Thoracic aorta (tissue), 2 donors: ENCODE data around the gene CYCS. TPM values are rescaled to one million over a fixed set of nuclear protein-coding genes. Genes with fewer than 3 reads are reported as not detected.

Source experiments
- ATAC-seq: fragments of 150-250 bp; one replicate; pipeline ENCODE4 v1.8.0; 2017; ENCODE audit warnings: low read depth; ENCODE audit not compliant: insufficient number of reproducible peaks, low FRiP score
- DNase-seq: peaks from one replicate; pipeline ENCODE4 v3.0.0-alpha.2; 2020; ENCODE audit warnings: low spot score
- H3K27ac ChIP-seq, 2 donors: fragments of 200-600 bp; sonication (generic); 1 replicate in 1 of 2; 2 replicates in 1 of 2; pipeline ENCODE4 v1.5.1; 2016; ENCODE audit warnings: mild to moderate bottlenecking in 2 of 2, moderate library complexity in 2 of 2
- H3K27me3 ChIP-seq: fragments of 200-600 bp; sonication (generic); replicated peaks from 2 replicates; pipeline ENCODE4 v1.6.0; 2016; ENCODE audit warnings: mild to moderate bottlenecking; ENCODE audit not compliant: insufficient read depth
- H3K36me3 ChIP-seq: fragments of 200-600 bp; sonication (generic); one replicate; pipeline ENCODE4 v1.5.1; 2016
- H3K4me1 ChIP-seq, 2 donors: fragments of 200-600 bp; sonication (generic); 1 replicate in 1 of 2; 2 replicates in 1 of 2; pipeline versions ENCODE4 v1.5.1 to v1.6.0; 2016; ENCODE audit warnings: low read depth in 2 of 2, mild to moderate bottlenecking in 1 of 2; ENCODE audit not compliant: control insufficient read depth in 1 of 2
- H3K4me3 ChIP-seq: fragments of 200-600 bp; sonication (generic); 2 replicates; pipeline ENCODE4 v1.5.1; 2016; ENCODE audit warnings: mild to moderate bottlenecking
- H3K9me3 ChIP-seq: fragments of 200-600 bp; sonication (generic); 2 replicates; pipeline ENCODE4 v1.5.1; 2016
- CTCF ChIP-seq: fragments of 200-600 bp; sonication (generic); IDR thresholded peaks from one replicate; pipeline ENCODE4 v1.5.1; 2019; ENCODE audit warnings: antibody characterized with exemption
- total RNA-seq, 2 donors: library from RNA; depleted of rRNA; stranded (reverse); fragments of >200 nt; gene quantifications; one replicate each; pipeline versions ENCODE4 v1.1.0 to v1.2.3, GENCODE V29; 2016

Gene CYCS
- total RNA-seq, 2 donors from 2014 or later: 16.8 to 29.7 TPM

- H3K27ac ChIP-seq: no peak overlapping the region
- DNase-seq: no peak
- H3K36me3 ChIP-seq: no peaks in the 10 kb centered on the region
- H3K4me3 ChIP-seq: no peak overlapping the region
- no peaks in the 10 kb centered on the region for H3K27me3 ChIP-seq
- no peak for ATAC-seq
- H3K9me3 ChIP-seq: no peaks in the 10 kb centered on the region
- no peak for TF ChIP-seq CTCF
- H3K4me1 ChIP-seq: peaks cover 0 to 3% of the 10 kb centered on the region in 2 donors
Measured at GRCh38 chr7:25073451-25073850, 51.6 kb downstream of the CYCS start.

Other genes starting within 250 kb of the CYCS start
- gene OSBPL3, start 145.1 kb downstream of the CYCS start, total RNA-seq: 1 to 10 TPM; 5.5 to 7.9 TPM
- not detected for gene NPVF, start 103.2 kb upstream of the CYCS start, total RNA-seq